ENCODE measurements around the gene INKA2. TPM values are rescaled to one million over a fixed set of nuclear protein-coding genes. Genes with fewer than 3 reads are reported as not detected.

The INKA2 gene
- total and polyA plus RNA-seq, 11 donors, result 9.0 to 33.2 (median 14.0) TPM

DNA sequence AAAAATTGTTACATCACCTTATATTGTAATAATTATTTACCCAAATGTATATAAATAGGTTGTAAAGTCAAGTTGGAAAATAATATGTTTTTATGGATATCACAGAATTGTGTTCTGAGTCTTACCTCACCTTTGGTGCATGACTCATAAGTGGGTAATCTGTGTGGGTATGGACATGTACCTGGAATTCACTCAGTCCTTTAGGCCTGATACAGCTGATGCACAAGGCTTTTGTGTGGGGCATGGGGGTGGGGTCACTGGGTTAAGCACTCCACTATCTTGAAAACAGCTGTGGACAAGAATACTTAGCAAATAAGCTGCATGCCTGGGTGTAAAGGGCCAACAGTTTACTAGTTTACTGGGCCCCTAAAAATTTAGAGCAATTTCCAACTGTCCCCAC, 34.4 kb downstream of the INKA2 start:
- Histone ChIP-seq H3K36me3 (peaks cover 0 to 100% (median 98%) of the 10 kb centered on the region in 9 donors), H3K27me3 (no peaks in the 10 kb centered on the region), H3K9me3 (no peaks in the 10 kb centered on the region), H3K4me3 (no peak overlapping the region), H3K27ac (no peak overlapping the region), H3K4me1 (peaks cover 0 to 4% (median 0%) of the 10 kb centered on the region in 12 donors)
- TF ChIP-seq POLR2A (IDR thresholded peaks at IDR 0.05), result no peak
- TF ChIP-seq, protein P1, sequence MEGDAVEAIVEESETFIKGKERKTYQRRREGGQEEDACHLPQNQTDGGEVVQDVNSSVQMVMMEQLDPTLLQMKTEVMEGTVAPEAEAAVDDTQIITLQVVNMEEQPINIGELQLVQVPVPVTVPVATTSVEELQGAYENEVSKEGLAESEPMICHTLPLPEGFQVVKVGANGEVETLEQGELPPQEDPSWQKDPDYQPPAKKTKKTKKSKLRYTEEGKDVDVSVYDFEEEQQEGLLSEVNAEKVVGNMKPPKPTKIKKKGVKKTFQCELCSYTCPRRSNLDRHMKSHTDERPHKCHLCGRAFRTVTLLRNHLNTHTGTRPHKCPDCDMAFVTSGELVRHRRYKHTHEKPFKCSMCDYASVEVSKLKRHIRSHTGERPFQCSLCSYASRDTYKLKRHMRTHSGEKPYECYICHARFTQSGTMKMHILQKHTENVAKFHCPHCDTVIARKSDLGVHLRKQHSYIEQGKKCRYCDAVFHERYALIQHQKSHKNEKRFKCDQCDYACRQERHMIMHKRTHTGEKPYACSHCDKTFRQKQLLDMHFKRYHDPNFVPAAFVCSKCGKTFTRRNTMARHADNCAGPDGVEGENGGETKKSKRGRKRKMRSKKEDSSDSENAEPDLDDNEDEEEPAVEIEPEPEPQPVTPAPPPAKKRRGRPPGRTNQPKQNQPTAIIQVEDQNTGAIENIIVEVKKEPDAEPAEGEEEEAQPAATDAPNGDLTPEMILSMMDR (IDR thresholded peaks at IDR 0.05), result no peak
- no peak for ATAC-seq
- intact Hi-C loops (cut with DNase I), result loop anchor here in 1 of 10 donors (5.0 kb wide), 1 partner anchor 197 kb away; no protein-coding TSS in a partner anchor
- DNase-seq, result no peak

DNA sequence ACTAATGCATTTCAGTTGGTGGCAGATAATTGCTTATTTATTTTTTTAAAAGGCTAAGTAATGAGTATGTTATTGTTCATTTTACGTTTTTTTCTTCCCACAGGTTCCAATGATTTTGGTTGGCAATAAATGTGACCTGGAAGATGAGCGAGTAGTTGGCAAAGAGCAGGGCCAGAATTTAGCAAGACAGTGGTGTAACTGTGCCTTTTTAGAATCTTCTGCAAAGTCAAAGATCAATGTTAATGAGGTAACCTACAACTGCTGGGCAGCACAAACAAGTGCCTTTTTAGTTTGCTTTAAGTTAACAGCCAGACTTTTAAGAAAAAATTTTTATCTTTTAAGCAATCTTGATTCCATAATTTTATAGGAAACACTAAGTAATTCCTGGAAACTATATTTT, 35.0 kb downstream of the INKA2 start:
- DNase-seq, result no peak
- Histone ChIP-seq H3K4me1 (peaks cover 0 to 4% (median 0%) of the 10 kb centered on the region in 12 donors), H3K9me3 (no peaks in the 10 kb centered on the region), H3K27ac (no peak overlapping the region), H3K27me3 (no peaks in the 10 kb centered on the region), H3K36me3 (peaks cover 0 to 100% (median 98%) of the 10 kb centered on the region in 9 donors), H3K4me3 (no peak overlapping the region)
- TF ChIP-seq POLR2A (IDR thresholded peaks at IDR 0.05), result no peak
- TF ChIP-seq, protein P1 (IDR thresholded peaks at IDR 0.05), result no peak
- intact Hi-C loops (cut with DNase I), result no loop called here
- 85 to 93% (median 89%) methylated on average over 2 of the region's 2 CpGs for whole genome bisulfite sequencing, 4 donors
- no peak for ATAC-seq

DNA sequence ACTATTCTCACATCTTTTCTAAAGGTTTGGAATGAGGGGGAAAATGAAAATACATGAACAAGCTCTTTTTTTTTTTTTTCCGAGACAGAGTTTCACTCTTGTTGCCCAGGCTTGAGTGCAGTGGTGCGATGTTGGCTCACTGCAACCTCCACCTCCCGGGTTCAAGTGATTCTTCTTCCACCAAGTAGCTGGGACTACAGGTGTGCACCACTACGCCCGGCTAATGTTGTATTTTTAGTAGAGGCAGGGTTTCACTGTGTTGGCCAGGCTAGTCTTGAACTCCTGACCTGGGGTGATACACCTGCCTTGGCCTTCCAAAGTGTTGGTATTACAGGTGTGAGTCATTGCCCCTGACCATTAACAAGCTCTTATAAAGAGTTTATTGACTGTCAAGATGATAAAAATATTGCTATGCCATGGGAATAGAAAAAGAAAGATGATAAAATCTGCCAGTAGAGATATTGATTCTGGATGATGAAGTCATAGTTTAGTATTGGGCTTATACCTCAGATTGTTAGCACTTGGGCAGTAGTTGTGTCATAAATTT, 36.6 kb downstream of the INKA2 start:
- no peak for ATAC-seq
- no peak overlapping the region for H3K4me3 ChIP-seq
- WGBS, 4 donors, result 92 to 98% (median 94%) methylated on average over 5 of the region's 5 CpGs
- no peaks in the 10 kb centered on the region for H3K27me3 ChIP-seq
- H3K9me3 ChIP-seq, result no peaks in the 10 kb centered on the region
- no peak overlapping the region for H3K27ac ChIP-seq
- peaks cover 0 to 4% (median 0%) of the 10 kb centered on the region in 12 donors for H3K4me1 ChIP-seq
- intact Hi-C loops (cut with DNase I), result no loop called here
- TF ChIP-seq, protein P1 (IDR thresholded peaks at IDR 0.05), result no peak
- H3K36me3 ChIP-seq, result peaks cover 0 to 100% (median 99%) of the 10 kb centered on the region in 9 donors
- DNase-seq, result no peak

DNA sequence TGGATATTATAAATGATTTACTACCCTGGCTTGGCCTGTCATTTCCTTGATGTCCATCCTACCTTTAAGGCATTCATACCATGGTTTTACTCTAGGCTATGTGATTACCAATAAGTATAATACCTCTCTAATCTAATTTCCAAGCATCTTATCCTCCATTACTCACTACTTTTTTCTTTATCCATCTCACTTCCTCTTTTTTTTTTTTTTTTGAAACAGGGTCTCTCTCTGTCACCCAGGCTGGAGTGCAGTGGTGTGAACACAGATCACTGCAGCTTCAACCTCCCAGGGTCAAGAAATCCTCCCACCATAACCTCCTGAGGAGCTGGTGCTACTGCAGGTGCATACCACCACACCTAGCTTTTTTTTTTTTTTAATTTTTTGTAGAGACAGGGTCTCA, 39.9 kb downstream of the INKA2 start:
- DNase-seq, result no peak
- Histone ChIP-seq H3K27ac (no peak overlapping the region), H3K4me3 (no peak overlapping the region), H3K27me3 (no peaks in the 10 kb centered on the region), H3K9me3 (no peaks in the 10 kb centered on the region), H3K36me3 (peaks cover 0 to 100% (median 88%) of the 10 kb centered on the region in 9 donors), H3K4me1 (peaks cover 0 to 9% (median 2%) of the 10 kb centered on the region in 12 donors)
- intact Hi-C loops (cut with DNase I), result loop anchor here in 1 of 10 donors (10.0 kb wide), 1 partner anchor 64 kb away; no protein-coding TSS in a partner anchor
- TF ChIP-seq, protein P1 (IDR thresholded peaks at IDR 0.05), result no peak
- TF ChIP-seq POLR2A (IDR thresholded peaks at IDR 0.05), result no peak
- ATAC-seq, result no peak
